Fibroblast of skin of abdomen (primary cell): ENCODE data around the gene C1QB.
"Not testable (repeated sequence)": the region's sequence is repeated elsewhere in the genome, so short reads cannot be mapped to it uniquely, and the experiment has no call there.

Experiments
- DNase-seq: peaks from one replicate; pipeline ENCODE4 v3.0.0-alpha.2; 2013

The C1QB gene

GRCh38 chr1:22666412-22666811, 13.4 kb downstream of the C1QB start:
- no peak for DNase-seq

- DNase-seq, result not testable (repeated sequence)
Measured at GRCh38 chr1:22668840-22669239, 15.8 kb downstream of the C1QB start.

- DNase-seq, result no peak
Measured at GRCh38 chr1:22670352-22670975, 17.4 kb downstream of the C1QB start.

- DNase-seq, result no peak
Measured at GRCh38 chr1:22671999-22672398, 19.0 kb downstream of the C1QB start.

- DNase-seq, result peak; percentile 55
Measured at GRCh38 chr1:22673486-22674409, 20.7 kb downstream of the C1QB start.

- no peak for DNase-seq
Measured at GRCh38 chr1:22674410-22674749, 21.3 kb downstream of the C1QB start.

GRCh38 chr1:22676151-22676550, 23.1 kb downstream of the C1QB start:
- DNase-seq, result not testable (repeated sequence)

GRCh38 chr1:22676916-22677583, 24.0 kb downstream of the C1QB start:
- DNase-seq, result no peak

GRCh38 chr1:22677931-22678896, 25.2 kb downstream of the C1QB start:
- DNase-seq, result no peak

- no peak for DNase-seq
Measured at GRCh38 chr1:22680726-22681125, 27.7 kb downstream of the C1QB start.

- DNase-seq, result no peak
Measured at GRCh38 chr1:22681556-22682276, 28.7 kb downstream of the C1QB start.

- DNase-seq, result no peak
Measured at GRCh38 chr1:22683547-22683946, 30.5 kb downstream of the C1QB start.

GRCh38 chr1:22685591-22686059, 32.6 kb downstream of the C1QB start:
- DNase-seq, result peak; percentile 16

- no peak for DNase-seq
Measured at GRCh38 chr1:22687191-22687590, 34.2 kb downstream of the C1QB start.

GRCh38 chr1:22688466-22688865, 35.4 kb downstream of the C1QB start:
- no peak for DNase-seq

- peak; percentile 77 for DNase-seq
Measured at GRCh38 chr1:22689505-22689904, 36.5 kb downstream of the C1QB start.

- DNase-seq, result no peak
Measured at GRCh38 chr1:22691031-22691753, 38.2 kb downstream of the C1QB start.

GRCh38 chr1:22694172-22694571, 41.1 kb downstream of the C1QB start:
- DNase-seq, result no peak

- no peak for DNase-seq
Measured at GRCh38 chr1:22696610-22697009, 43.6 kb downstream of the C1QB start.

- DNase-seq, result no peak
Measured at GRCh38 chr1:22697980-22698379, 44.9 kb downstream of the C1QB start.
